Tracheal epithelial cell (primary cell): ENCODE results near the gene INMT. TPM values are rescaled to one million over a fixed set of nuclear protein-coding genes. Genes with fewer than 3 reads are reported as not detected.

Source experiments
- total RNA-seq: library from RNA; depleted of rRNA; stranded (reverse); fragments of >200 nt; gene quantifications from 2 replicates; pipeline ENCODE4 v1.2.1, GENCODE V29; 2014

Gene INMT
- total RNA-seq, result not detected in 2 replicates

GRCh38 chr7:30751696-30752273 lies at the start of gene INMT:
Gene INMT (plus strand): TSS chr7:30752135. CDS start chr7:30752151, 16 bp downstream.

GRCh38 chr7:30771174-30771879 lies 19.4 kb downstream of the INMT start, which contains the start of gene MINDY4:
Gene MINDY4 (plus strand): TSS chr7:30771417. CDS start chr7:30771494, 77 bp downstream.

Other genes with a start within 250 kb of the INMT start
- 36.9 and 50.8 TPM in 2 replicates for gene GGCT, start 247.3 kb upstream of the INMT start, total RNA-seq
- 273 and 301 TPM in 2 replicates for gene GARS1, start 157.3 kb upstream of the INMT start, total RNA-seq
- not detected in 2 replicates for gene CRHR2, start 69.7 kb upstream of the INMT start, total RNA-seq
- gene MINDY4, start 19.3 kb downstream of the INMT start, total RNA-seq, result 0.85 and 0.96 TPM in 2 replicates
- 5.3 TPM in 1 of 2 replicates, not detected in the other for gene AQP1, start 159.7 kb downstream of the INMT start, total RNA-seq
- gene GHRHR, start 211.8 kb downstream of the INMT start, total RNA-seq, result not detected in 2 replicates